Epithelial cell of proximal tubule (primary cell): Measurements from ENCODE around the gene IRF2BP1. TPM values are rescaled to one million over a fixed set of nuclear protein-coding genes. Genes with fewer than 3 reads are reported as not detected.

ENCODE experiments used
- DNase-seq: peaks from one replicate; pipeline ENCODE4 v3.0.0-alpha.2; 2011; ENCODE audit warnings: low read depth
- H3K4me3 ChIP-seq: 2 replicates; pipeline ENCODE4 v1.5.1; 2011; ENCODE audit warnings: low read depth, mild to moderate bottlenecking, low read length
- CTCF ChIP-seq: conservative IDR thresholded peaks from 2 replicates; pipeline ENCODE4 v1.5.1; 2012; ENCODE audit warnings: low read depth, mild to moderate bottlenecking, low read length
- total RNA-seq: library from RNA; depleted of rRNA; stranded (reverse); fragments of >200 nt; gene quantifications from 2 replicates; pipeline ENCODE4 v1.2.3, GENCODE V29; 2015

Gene IRF2BP1
- total RNA-seq, 1 donor from 2014 or later = 26.8 TPM

DNA sequence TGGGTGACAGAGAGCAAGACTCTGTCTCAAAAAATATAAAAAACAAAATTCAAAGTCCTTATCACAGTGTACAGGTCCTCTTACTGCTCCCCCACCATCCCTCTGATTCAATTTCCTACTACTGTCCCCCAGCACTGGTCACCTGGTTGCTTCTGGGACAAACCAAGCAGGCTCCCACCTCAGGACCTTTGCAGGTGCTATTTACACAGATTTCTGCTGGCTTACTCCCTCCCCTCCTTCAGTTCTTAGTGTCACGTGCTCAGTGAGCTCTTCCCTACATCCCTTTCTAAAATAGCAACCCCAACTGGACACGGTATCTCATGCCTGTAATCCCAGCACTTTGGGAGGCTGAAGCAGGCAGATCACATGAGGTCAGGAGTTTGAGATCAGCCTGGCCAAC, 6.0 kb downstream of the IRF2BP1 start:
- no peak for TF ChIP-seq CTCF
- no peak overlapping the region for H3K4me3 ChIP-seq
- no peak for DNase-seq

GRCh38 chr19:45879055-45879454, 6.9 kb downstream of the IRF2BP1 start:
- H3K4me3 ChIP-seq = no peak overlapping the region
- TF ChIP-seq CTCF = no peak
- no peak for DNase-seq

- no peak for DNase-seq
- H3K4me3 ChIP-seq = no peak overlapping the region
- no peak for TF ChIP-seq CTCF
These were observed 7.7 kb downstream of the IRF2BP1 start for GRCh38 chr19:45878043-45878794.

GRCh38 chr19:45876411-45877197, 9.3 kb downstream of the IRF2BP1 start:
- no peak for DNase-seq
- no peak overlapping the region for H3K4me3 ChIP-seq
- TF ChIP-seq CTCF = no peak

GRCh38 chr19:45876161-45876410, 9.9 kb downstream of the IRF2BP1 start:
- no peak for TF ChIP-seq CTCF
- DNase-seq = no peak
- no peak overlapping the region for H3K4me3 ChIP-seq

- H3K4me3 ChIP-seq = no peak overlapping the region
- no peak for TF ChIP-seq CTCF
- no peak for DNase-seq
These were observed 11.3 kb downstream of the IRF2BP1 start for GRCh38 chr19:45874620-45874966.
